Astrocyte (in vitro differentiated cells and primary cell): ENCODE measurements around the gene EFCAB9. TPM values are rescaled to one million over a fixed set of nuclear protein-coding genes. Genes with fewer than 3 reads are reported as not detected.
"Not testable (repeated sequence)": the region's sequence is repeated elsewhere in the genome, so short reads cannot be mapped to it uniquely, and the experiment has no call there.

Experiments
- DNase-seq: peaks from one replicate; pipeline ENCODE4 v3.0.0-alpha.2; 2010; ENCODE audit warnings: low read depth
- FAIRE-seq: peaks from 2 replicates; lab custom pipeline; 2011; peaks lifted over from hg19 to GRCh38; lab: Jason Lieb, UNC
- H2AFZ ChIP-seq: 2 replicates; pipeline ENCODE4 v1.6.0; 2012; ENCODE audit warnings: low read depth, low read length, inconsistent platforms
- H3K27ac ChIP-seq: 2 replicates; pipeline ENCODE4 v1.5.1; 2011; ENCODE audit warnings: low read depth, low read length, inconsistent platforms
- H3K27me3 ChIP-seq: 2 replicates; pipeline ENCODE4 v1.6.0; 2011; ENCODE audit warnings: low read length, inconsistent platforms; ENCODE audit not compliant: insufficient read depth
- H3K36me3 ChIP-seq: 2 replicates; pipeline ENCODE4 v1.5.1; 2011; ENCODE audit warnings: low read length, inconsistent platforms; ENCODE audit not compliant: insufficient read depth
- H3K4me1 ChIP-seq: 2 replicates; pipeline ENCODE4 v1.5.1; 2011; ENCODE audit warnings: low read length, inconsistent platforms; ENCODE audit not compliant: insufficient read depth
- H3K4me2 ChIP-seq: 2 replicates; pipeline ENCODE4 v1.6.0; 2012; ENCODE audit warnings: low read length, inconsistent platforms
- H3K4me3 ChIP-seq: 2 replicates; pipeline ENCODE4 v1.5.1; 2011; ENCODE audit warnings: low read depth, mild to moderate bottlenecking, low read length, inconsistent platforms; ENCODE audit not compliant: insufficient read depth
- H3K79me2 ChIP-seq: 2 replicates; pipeline ENCODE4 v1.6.0; 2012; ENCODE audit warnings: mild to moderate bottlenecking, low read length, inconsistent platforms; ENCODE audit not compliant: insufficient read depth
- H3K9ac ChIP-seq: 2 replicates; pipeline ENCODE4 v1.6.0; 2012; ENCODE audit warnings: mild to moderate bottlenecking, low read length, inconsistent platforms
- H3K9me3 ChIP-seq: 2 replicates; pipeline ENCODE4 v1.5.1; 2012; ENCODE audit warnings: low read depth, mild to moderate bottlenecking, low read length, inconsistent platforms; ENCODE audit not compliant: insufficient read depth
- H4K20me1 ChIP-seq: 2 replicates; pipeline ENCODE4 v1.6.0; 2012; ENCODE audit warnings: low read length, inconsistent platforms; ENCODE audit not compliant: insufficient read depth
- H3K27ac Mint-ChIP-seq: one replicate; pipeline ENCODE4 v1.8.0; 2021; ENCODE audit warnings: mild to moderate bottlenecking, mixed read lengths; ENCODE audit not compliant: unreplicated experiment
- H3K27me3 Mint-ChIP-seq: one replicate; pipeline ENCODE4 v1.8.0; 2021; ENCODE audit warnings: low read depth, mixed read lengths; ENCODE audit not compliant: unreplicated experiment
- H3K36me3 Mint-ChIP-seq: one replicate; pipeline ENCODE4 v1.8.0; 2021; ENCODE audit warnings: low read depth, mixed read lengths; ENCODE audit not compliant: unreplicated experiment
- H3K4me1 Mint-ChIP-seq: one replicate; pipeline ENCODE4 v1.8.0; 2021; ENCODE audit warnings: low read depth, mixed read lengths; ENCODE audit not compliant: unreplicated experiment
- H3K4me3 Mint-ChIP-seq: one replicate; pipeline ENCODE4 v1.8.0; 2021; ENCODE audit warnings: mild to moderate bottlenecking, moderate library complexity, mixed read lengths; ENCODE audit not compliant: unreplicated experiment
- H3K9me3 Mint-ChIP-seq: one replicate; pipeline ENCODE4 v1.8.0; 2021; ENCODE audit warnings: mild to moderate bottlenecking, mixed read lengths; ENCODE audit not compliant: unreplicated experiment
- EZH2 ChIP-seq: IDR thresholded peaks from 2 replicates; pipeline ENCODE4 v1.6.1; 2012; ENCODE audit warnings: mild to moderate bottlenecking, low read length, inconsistent platforms; ENCODE audit not compliant: insufficient read depth
- total RNA-seq: library from RNA; stranded (reverse); gene quantifications from 2 replicates; pipeline ENCODE4 v1.2.1, GENCODE V29; 2021
- TF ChIP-seq, protein P1 (sequence below): IDR thresholded peaks from 2 replicates; pipeline ENCODE4 v1.5.1; 2011; ENCODE audit warnings: low read depth, mild to moderate bottlenecking, inconsistent platforms, low read length, moderate library complexity; ENCODE audit not compliant: insufficient read depth

EFCAB9 gene
- total RNA-seq, 1 donor from 2014 or later = not detected

- H4K20me1 ChIP-seq = peaks cover 73% of the 10 kb centered on the region
- DNase-seq = no peak
- no peak for FAIRE-seq
Measured at GRCh38 chr5:172151661-172152210, 42.2 kb upstream of the EFCAB9 start.

GRCh38 chr5:172153695-172154094 lies 40.3 kb upstream of the EFCAB9 start:
- no peaks in the 10 kb centered on the region for H3K27me3 Mint-ChIP-seq
- peaks cover 9% of the 10 kb centered on the region for H3K4me1 Mint-ChIP-seq
- H3K36me3 Mint-ChIP-seq = peaks cover 42% of the 10 kb centered on the region
- DNase-seq = no peak
- Histone ChIP-seq H3K4me3 (no peak overlapping the region), H3K27me3 (no peaks in the 10 kb centered on the region), H3K9me3 (no peaks in the 10 kb centered on the region), H4K20me1 (peaks cover 72% of the 10 kb centered on the region), H3K4me1 (peaks cover 5% of the 10 kb centered on the region), H3K27ac (no peak overlapping the region), H3K4me2 (no peak overlapping the region), H3K79me2 (peaks cover 11% of the 10 kb centered on the region), H3K36me3 (peaks cover 5% of the 10 kb centered on the region), H2AFZ (no peak overlapping the region), H3K9ac (no peak overlapping the region)
- H3K27ac Mint-ChIP-seq = no peak overlapping the region
- peaks cover 2% of the 10 kb centered on the region for H3K9me3 Mint-ChIP-seq
- no peak overlapping the region for H3K4me3 Mint-ChIP-seq
- FAIRE-seq = no peak
- TF ChIP-seq, protein P1, sequence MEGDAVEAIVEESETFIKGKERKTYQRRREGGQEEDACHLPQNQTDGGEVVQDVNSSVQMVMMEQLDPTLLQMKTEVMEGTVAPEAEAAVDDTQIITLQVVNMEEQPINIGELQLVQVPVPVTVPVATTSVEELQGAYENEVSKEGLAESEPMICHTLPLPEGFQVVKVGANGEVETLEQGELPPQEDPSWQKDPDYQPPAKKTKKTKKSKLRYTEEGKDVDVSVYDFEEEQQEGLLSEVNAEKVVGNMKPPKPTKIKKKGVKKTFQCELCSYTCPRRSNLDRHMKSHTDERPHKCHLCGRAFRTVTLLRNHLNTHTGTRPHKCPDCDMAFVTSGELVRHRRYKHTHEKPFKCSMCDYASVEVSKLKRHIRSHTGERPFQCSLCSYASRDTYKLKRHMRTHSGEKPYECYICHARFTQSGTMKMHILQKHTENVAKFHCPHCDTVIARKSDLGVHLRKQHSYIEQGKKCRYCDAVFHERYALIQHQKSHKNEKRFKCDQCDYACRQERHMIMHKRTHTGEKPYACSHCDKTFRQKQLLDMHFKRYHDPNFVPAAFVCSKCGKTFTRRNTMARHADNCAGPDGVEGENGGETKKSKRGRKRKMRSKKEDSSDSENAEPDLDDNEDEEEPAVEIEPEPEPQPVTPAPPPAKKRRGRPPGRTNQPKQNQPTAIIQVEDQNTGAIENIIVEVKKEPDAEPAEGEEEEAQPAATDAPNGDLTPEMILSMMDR = no peak
- TF ChIP-seq EZH2 = no peak

More at GRCh38 chr5:172151661-172152210, 42.2 kb upstream of the EFCAB9 start:
- Histone ChIP-seq H3K9me3 (no peaks in the 10 kb centered on the region), H3K27ac (no peak overlapping the region), H3K9ac (no peak overlapping the region), H3K27me3 (no peaks in the 10 kb centered on the region), H3K4me1 (peaks cover 5% of the 10 kb centered on the region), H3K79me2 (peaks cover 21% of the 10 kb centered on the region), H3K4me3 (no peak overlapping the region), H3K36me3 (peaks cover 7% of the 10 kb centered on the region), H2AFZ (no peak overlapping the region), H3K4me2 (no peak overlapping the region)
- H3K27me3 Mint-ChIP-seq = no peaks in the 10 kb centered on the region
- no peak overlapping the region for H3K27ac Mint-ChIP-seq
- TF ChIP-seq EZH2 = no peak
- TF ChIP-seq, protein P1 = no peak
- H3K36me3 Mint-ChIP-seq = peaks cover 46% of the 10 kb centered on the region
- H3K4me1 Mint-ChIP-seq = peaks cover 22% of the 10 kb centered on the region
- no peaks in the 10 kb centered on the region for H3K9me3 Mint-ChIP-seq
- no peak overlapping the region for H3K4me3 Mint-ChIP-seq

DNA sequence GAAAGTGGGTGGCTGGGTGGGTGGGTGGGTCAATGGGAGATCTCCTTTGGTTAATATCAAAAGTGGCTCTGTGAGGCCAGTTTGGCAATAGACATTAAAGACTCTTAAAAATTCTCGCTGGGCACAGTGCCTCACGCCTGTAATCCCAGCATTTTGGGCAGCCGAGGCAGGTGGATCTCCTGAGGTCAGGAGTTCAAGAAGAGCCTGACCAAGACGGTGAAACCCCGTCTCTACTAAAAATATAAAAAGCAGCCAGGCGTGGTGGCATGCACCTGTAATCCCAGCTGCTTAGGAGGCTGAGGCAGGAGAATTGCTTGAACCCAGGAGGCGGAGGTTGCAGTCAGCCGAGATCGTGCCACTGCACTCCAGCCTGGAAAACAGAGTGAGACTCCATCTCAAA lies 38.9 kb upstream of the EFCAB9 start:
- not testable (repeated sequence) for FAIRE-seq, H3K4me3 Mint-ChIP-seq, H3K9me3 ChIP-seq, H2AFZ ChIP-seq, H3K27me3 Mint-ChIP-seq, H3K9ac ChIP-seq, H3K4me3 ChIP-seq, DNase-seq, H3K4me2 ChIP-seq, H3K4me1 Mint-ChIP-seq, H3K36me3 ChIP-seq, H3K27me3 ChIP-seq, H3K27ac ChIP-seq, H3K4me1 ChIP-seq, H3K27ac Mint-ChIP-seq, H3K9me3 Mint-ChIP-seq
- H3K36me3 Mint-ChIP-seq = peaks cover 36% of the 10 kb centered on the region
- Histone ChIP-seq H3K79me2 (peaks cover 19% of the 10 kb centered on the region), H4K20me1 (peaks cover 70% of the 10 kb centered on the region)
